Osteoblast (primary cell): ENCODE results near the gene CBLC. TPM values are rescaled to one million over a fixed set of nuclear protein-coding genes. Genes with fewer than 3 reads are reported as not detected.
A peak's percentile ranks its signal among the peaks of the same experiment; 100 is the strongest.

Source experiments
- DNase-seq: peaks from one replicate; pipeline ENCODE4 v3.0.0; 2011; ENCODE audit warnings: low spot score, mixed read lengths; ENCODE audit not compliant: insufficient read length; ENCODE audit errors: missing footprints
- H2AFZ ChIP-seq: 2 replicates; pipeline ENCODE4 v1.6.0; 2011; ENCODE audit warnings: mild to moderate bottlenecking, low read length
- H3K27ac ChIP-seq: 2 replicates; pipeline ENCODE4 v1.5.1; 2011; ENCODE audit warnings: mild to moderate bottlenecking, low read depth, low read length, moderate library complexity
- H3K27me3 ChIP-seq: 2 replicates; pipeline ENCODE4 v1.6.0; 2012; ENCODE audit warnings: mild to moderate bottlenecking, control low read depth, inconsistent platforms, low read length, moderate library complexity; ENCODE audit not compliant: insufficient read depth
- H3K36me3 ChIP-seq: 2 replicates; pipeline ENCODE4 v1.5.1; 2011; ENCODE audit warnings: mild to moderate bottlenecking, low read length, control low read depth, moderate library complexity; ENCODE audit not compliant: insufficient read depth
- H3K4me1 ChIP-seq: 2 replicates; pipeline ENCODE4 v1.5.1; 2011; ENCODE audit warnings: mild to moderate bottlenecking, low read length, control low read depth, moderate library complexity; ENCODE audit not compliant: insufficient read depth
- H3K4me2 ChIP-seq: 2 replicates; pipeline ENCODE4 v1.6.0; 2011; ENCODE audit warnings: mild to moderate bottlenecking, low read length; ENCODE audit not compliant: insufficient read depth
- H3K4me3 ChIP-seq: fragments of 200-600 bp; sonication (generic); 3 replicates; pipeline ENCODE4 v1.5.1; 2012; ENCODE audit warnings: mild to moderate bottlenecking, low read length, inconsistent platforms; ENCODE audit not compliant: insufficient read depth
- H3K79me2 ChIP-seq: 2 replicates; pipeline ENCODE4 v1.6.0; 2012; ENCODE audit warnings: mild to moderate bottlenecking, low read length, control low read depth, inconsistent platforms; ENCODE audit not compliant: insufficient read depth
- H3K9me3 ChIP-seq: 2 replicates; pipeline ENCODE4 v1.5.1; 2011; ENCODE audit warnings: low read depth, low read length, control low read depth
- H4K20me1 ChIP-seq: 2 replicates; pipeline ENCODE4 v1.6.0; 2012; ENCODE audit warnings: mild to moderate bottlenecking, low read length, control low read depth; ENCODE audit not compliant: insufficient read depth
- total RNA-seq: library from RNA; depleted of rRNA; stranded (reverse); fragments of >200 nt; gene quantifications from 2 replicates; pipeline ENCODE4 v1.2.3, GENCODE V29; 2012
- TF ChIP-seq, protein P1 (sequence below): IDR thresholded peaks from 2 replicates; pipeline ENCODE4 v1.5.1; 2011; ENCODE audit warnings: mild to moderate bottlenecking, low read depth, low read length, moderate library complexity; ENCODE audit errors: extremely low read depth

The CBLC gene
- total RNA-seq, 1 donor = not detected

- no peaks in the 10 kb centered on the region for H3K27me3 ChIP-seq
Observed at GRCh38 chr19:44759083-44759804, 18.4 kb upstream of the CBLC start.

GRCh38 chr19:44762038-44762437 lies 15.7 kb upstream of the CBLC start:
- H3K36me3 ChIP-seq = peaks cover 35% of the 10 kb centered on the region
- TF ChIP-seq, protein P1, sequence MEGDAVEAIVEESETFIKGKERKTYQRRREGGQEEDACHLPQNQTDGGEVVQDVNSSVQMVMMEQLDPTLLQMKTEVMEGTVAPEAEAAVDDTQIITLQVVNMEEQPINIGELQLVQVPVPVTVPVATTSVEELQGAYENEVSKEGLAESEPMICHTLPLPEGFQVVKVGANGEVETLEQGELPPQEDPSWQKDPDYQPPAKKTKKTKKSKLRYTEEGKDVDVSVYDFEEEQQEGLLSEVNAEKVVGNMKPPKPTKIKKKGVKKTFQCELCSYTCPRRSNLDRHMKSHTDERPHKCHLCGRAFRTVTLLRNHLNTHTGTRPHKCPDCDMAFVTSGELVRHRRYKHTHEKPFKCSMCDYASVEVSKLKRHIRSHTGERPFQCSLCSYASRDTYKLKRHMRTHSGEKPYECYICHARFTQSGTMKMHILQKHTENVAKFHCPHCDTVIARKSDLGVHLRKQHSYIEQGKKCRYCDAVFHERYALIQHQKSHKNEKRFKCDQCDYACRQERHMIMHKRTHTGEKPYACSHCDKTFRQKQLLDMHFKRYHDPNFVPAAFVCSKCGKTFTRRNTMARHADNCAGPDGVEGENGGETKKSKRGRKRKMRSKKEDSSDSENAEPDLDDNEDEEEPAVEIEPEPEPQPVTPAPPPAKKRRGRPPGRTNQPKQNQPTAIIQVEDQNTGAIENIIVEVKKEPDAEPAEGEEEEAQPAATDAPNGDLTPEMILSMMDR = no peak
- H3K9me3 ChIP-seq = no peaks in the 10 kb centered on the region
- no peak for DNase-seq
- no peak overlapping the region for H2AFZ ChIP-seq
- H3K27me3 ChIP-seq = no peaks in the 10 kb centered on the region
- H3K4me2 ChIP-seq = no peak overlapping the region
- H3K4me1 ChIP-seq = peaks cover 7% of the 10 kb centered on the region
- H3K27ac ChIP-seq = no peak overlapping the region
- no peaks in the 10 kb centered on the region for H3K79me2 ChIP-seq
- no peak overlapping the region for H3K4me3 ChIP-seq
- peaks cover 8% of the 10 kb centered on the region for H4K20me1 ChIP-seq

More at GRCh38 chr19:44759083-44759804, 18.4 kb upstream of the CBLC start:
- Histone ChIP-seq H2AFZ (no peak overlapping the region), H3K4me2 (no peak overlapping the region), H4K20me1 (peaks cover 13% of the 10 kb centered on the region), H3K36me3 (peaks cover 53% of the 10 kb centered on the region), H3K9me3 (no peaks in the 10 kb centered on the region), H3K4me1 (peaks cover 25% of the 10 kb centered on the region), H3K79me2 (peaks cover 13% of the 10 kb centered on the region), H3K4me3 (no peak overlapping the region), H3K27ac (no peak overlapping the region)
- TF ChIP-seq, protein P1 = no peak
- peak; percentile 81 for DNase-seq

DNA sequence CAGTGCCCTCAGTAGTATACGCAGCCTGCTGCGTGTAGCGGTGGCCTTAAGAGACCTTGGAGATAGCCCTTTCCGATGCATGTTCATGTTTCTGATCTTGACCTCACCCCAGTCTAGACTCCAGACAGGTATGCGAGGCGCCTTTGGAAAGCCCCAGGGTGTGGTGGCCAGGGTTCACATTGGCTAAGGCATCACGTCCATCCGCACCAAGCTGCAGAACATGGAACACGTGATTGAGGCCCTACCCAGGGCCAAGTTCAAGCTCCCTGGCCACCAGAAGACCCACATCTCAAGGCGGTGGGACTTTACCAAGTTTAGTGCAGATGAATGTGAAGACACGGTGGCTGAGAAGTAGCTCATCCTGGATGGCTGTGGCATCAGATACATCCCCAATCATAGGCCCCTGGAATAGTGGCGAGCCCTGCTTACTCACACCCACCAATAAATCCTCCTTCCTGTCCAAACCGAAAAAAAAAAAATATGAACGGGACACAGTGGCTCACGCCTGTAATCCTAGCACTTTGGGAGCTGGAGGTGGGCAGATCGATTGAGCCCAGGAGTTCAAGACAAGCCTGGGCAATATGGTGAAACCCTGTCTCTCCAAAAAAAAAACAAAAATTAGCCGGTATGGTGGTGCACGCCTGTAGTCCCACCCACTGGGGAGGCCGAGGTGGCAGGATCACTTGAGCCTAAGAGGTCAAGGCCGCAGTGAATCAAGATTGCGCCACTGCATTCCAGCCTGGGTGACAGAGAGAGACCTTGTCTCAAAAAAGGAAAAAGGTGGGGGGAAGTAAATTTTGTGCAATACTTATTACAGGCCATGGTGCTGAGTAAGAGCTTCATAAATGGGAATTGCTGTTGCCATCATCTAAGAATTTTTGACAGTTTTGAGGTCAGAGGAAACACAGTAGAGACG lies 12.4 kb upstream of the CBLC start:
- TF ChIP-seq, protein P1 = no peak
- no peaks in the 10 kb centered on the region for H4K20me1 ChIP-seq
- H3K9me3 ChIP-seq = no peaks in the 10 kb centered on the region
- H3K27me3 ChIP-seq = no peaks in the 10 kb centered on the region
- H3K4me3 ChIP-seq = no peak overlapping the region
- DNase-seq = peak; percentile 87
- no peak overlapping the region for H3K27ac ChIP-seq
- H3K4me1 ChIP-seq = peaks cover 4% of the 10 kb centered on the region
- no peak overlapping the region for H3K4me2 ChIP-seq
- no peaks in the 10 kb centered on the region for H3K79me2 ChIP-seq
- no peak overlapping the region for H2AFZ ChIP-seq
- peaks cover 9% of the 10 kb centered on the region for H3K36me3 ChIP-seq

- no peak for DNase-seq
- no peak overlapping the region for H3K4me2 ChIP-seq
- H3K9me3 ChIP-seq = no peaks in the 10 kb centered on the region
- TF ChIP-seq, protein P1 = no peak
- no peaks in the 10 kb centered on the region for H4K20me1 ChIP-seq
- H3K27ac ChIP-seq = no peak overlapping the region
- no peaks in the 10 kb centered on the region for H3K4me1 ChIP-seq
- H3K36me3 ChIP-seq = peaks cover 5% of the 10 kb centered on the region
- no peaks in the 10 kb centered on the region for H3K27me3 ChIP-seq
- no peak overlapping the region for H3K4me3 ChIP-seq
- no peaks in the 10 kb centered on the region for H3K79me2 ChIP-seq
- H2AFZ ChIP-seq = no peak overlapping the region
Observed at GRCh38 chr19:44765949-44766335, 11.7 kb upstream of the CBLC start.
